ENCODE data around the gene NOTO.
A peak's percentile ranks its signal among the peaks of the same experiment; 100 is the strongest.

Gene NOTO

GRCh38 chr2:73257425-73258125 is 55.2 kb downstream of the NOTO start:
- no peak for DNase-seq (ENCODE audit: low read depth)

DNA sequence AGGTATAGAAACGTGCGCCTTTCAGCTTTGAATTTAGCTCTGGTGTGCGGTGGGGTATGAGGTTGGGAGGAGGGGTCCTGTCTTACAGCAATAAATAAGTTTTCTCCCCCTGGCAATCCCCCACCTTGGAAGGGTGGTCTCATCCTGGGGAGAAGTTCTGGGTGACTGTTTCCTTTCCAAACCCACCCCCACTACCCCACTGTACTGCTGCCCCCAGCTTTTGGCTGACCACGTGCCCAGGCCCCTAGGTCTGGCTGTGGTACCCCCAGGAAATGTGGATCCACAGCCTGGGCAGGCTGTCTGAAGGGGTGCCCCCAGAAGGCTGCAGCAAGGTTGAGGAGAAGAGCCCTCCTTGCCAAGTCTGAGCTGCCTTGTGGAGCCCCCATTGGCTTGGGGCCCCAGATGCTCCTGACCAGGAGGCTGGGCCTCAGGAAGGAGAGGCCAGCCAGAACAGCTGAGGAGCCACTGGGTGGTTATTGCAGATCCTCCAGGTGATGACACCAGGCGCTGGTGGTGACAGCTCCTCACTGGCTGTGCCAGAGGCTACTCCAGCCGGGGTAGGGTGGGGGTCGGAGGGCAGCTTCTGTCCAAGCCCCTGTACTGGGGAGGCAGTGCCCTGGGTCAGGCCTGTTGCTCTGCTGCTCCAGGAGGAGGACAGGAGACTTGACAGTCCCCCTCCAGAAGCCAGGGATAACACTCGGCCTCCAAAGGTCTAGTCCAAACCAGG is 56.0 kb downstream of the NOTO start:
- DNase-seq (ENCODE audit: low read depth): no peak

- no peak for DNase-seq (ENCODE audit: low read depth)
These were observed 56.5 kb downstream of the NOTO start for GRCh38 chr2:73258913-73259215.

- no peak for DNase-seq (ENCODE audit: low read depth)
These were observed 56.9 kb downstream of the NOTO start for GRCh38 chr2:73259276-73259675.

DNA sequence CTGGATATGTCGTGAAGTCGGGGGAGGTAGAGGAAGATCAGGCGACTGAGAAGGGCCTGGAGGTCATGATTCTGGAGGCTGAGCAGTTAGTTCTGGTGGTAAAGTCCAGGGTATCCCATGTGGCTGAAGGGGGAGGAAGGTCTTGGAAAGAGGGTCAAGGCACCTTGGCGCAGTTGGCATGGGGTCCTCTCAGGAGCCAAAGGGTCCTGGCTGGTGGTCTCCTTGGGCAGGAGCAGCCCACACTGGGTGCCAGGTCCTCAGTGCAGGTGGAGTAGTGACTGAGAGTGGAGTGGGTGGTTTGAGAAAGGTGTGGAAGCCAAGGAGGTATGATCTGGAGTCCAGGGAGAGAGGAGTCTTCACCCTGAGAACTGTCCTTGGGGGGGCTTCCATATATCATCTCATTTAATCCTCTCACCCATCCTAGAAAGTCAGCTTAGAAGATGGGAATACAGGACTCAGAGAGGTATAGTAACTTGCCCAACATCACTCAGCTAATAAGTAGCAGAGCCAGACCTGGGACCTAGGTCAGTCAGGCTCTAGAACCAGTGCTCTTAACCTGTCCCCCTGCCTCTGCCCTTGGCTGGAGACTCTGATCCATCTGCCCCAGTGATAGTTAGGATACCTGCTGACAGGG is 57.4 kb downstream of the NOTO start:
- no peak for DNase-seq (ENCODE audit: low read depth)

- peak; percentile 60 for DNase-seq (ENCODE audit: low read depth)
These were observed 58.1 kb downstream of the NOTO start for GRCh38 chr2:73260338-73260984.
